K562 (cell line): ENCODE results near the gene DGCR2. TPM values are rescaled to one million over a fixed set of nuclear protein-coding genes. Genes with fewer than 3 reads are reported as not detected.

Experiments used
- ARHGAP35 ChIP-seq: fragments of 450-650 bp; IDR thresholded peaks from 2 replicates; pipeline ENCODE4 v1.6.1; 2018; ENCODE audit not compliant: partially characterized antibody
- E2F3 ChIP-seq: fragments of 250-450 bp; sonication (Bioruptor Pico); IDR thresholded peaks from 2 replicates; pipeline ENCODE4 v1.4.0; 2020; ENCODE audit warnings: mild to moderate bottlenecking
- GABPB1 ChIP-seq: sonication (generic); formaldehyde crosslinking; IDR thresholded peaks from 2 replicates; pipeline ENCODE4 v1.8.0; 2022; ENCODE audit warnings: mild to moderate bottlenecking, missing genetic modification reagents
- HDAC3 ChIP-seq: fragments of 450-650 bp; IDR thresholded peaks from 2 replicates; pipeline ENCODE4 v1.6.1; 2018; ENCODE audit warnings: borderline replicate concordance, mild to moderate bottlenecking, moderate library complexity; ENCODE audit not compliant: partially characterized antibody
- KDM4B ChIP-seq, 2 experiments: fragments of 450-650 bp in 1 of 2; sonication (generic) in 1 of 2; IDR thresholded peaks; 2 replicates each; pipeline ENCODE4 v1.6.1; 2016 to 2017; ENCODE audit warnings: borderline replicate concordance in 2 of 2, antibody characterized with exemption in 1 of 2, low read depth in 1 of 2, mild to moderate bottlenecking in 1 of 2
- KHSRP ChIP-seq: fragments of 450-650 bp; IDR thresholded peaks from 2 replicates; pipeline ENCODE4 v1.6.1; 2017
- MAZ ChIP-seq, 2 experiments: fragments of 450-650 bp in 1 of 2; sonication (generic) in 1 of 2; formaldehyde crosslinking; IDR thresholded peaks in 1 of 2; conservative IDR thresholded peaks in 1 of 2; 2 replicates each; pipeline versions ENCODE4 v1.4.0 to v1.5.0; 2020; ENCODE audit warnings: mild to moderate bottlenecking in 1 of 2, missing genetic modification reagents in 1 of 2
- NCOR1 ChIP-seq: fragments of 450-650 bp; IDR thresholded peaks from 2 replicates; pipeline ENCODE4 v1.6.1; 2016; ENCODE audit warnings: mild to moderate bottlenecking, moderate library complexity
- NFE2 ChIP-seq: IDR thresholded peaks from 2 replicates; pipeline ENCODE4 v1.6.1; 2014; ENCODE audit warnings: antibody characterized with exemption, low read depth
- ZBTB1 ChIP-seq: sonication (generic); formaldehyde crosslinking; IDR thresholded peaks from 2 replicates; pipeline ENCODE4 v1.8.1; 2023; ENCODE audit warnings: missing genetic modification reagents, low read depth, mild to moderate bottlenecking, borderline replicate concordance
- ZC3H4 ChIP-seq: sonication (generic); formaldehyde crosslinking; IDR thresholded peaks from 2 replicates; pipeline ENCODE4 v1.9.0; 2021; ENCODE audit warnings: missing genetic modification reagents, borderline replicate concordance
- ZFP1 ChIP-seq: fragments of 450-650 bp; formaldehyde crosslinking; IDR thresholded peaks from 2 replicates; pipeline ENCODE4 v1.4.0; 2020; ENCODE audit warnings: mild to moderate bottlenecking, mixed read lengths
- ZFP30 ChIP-seq: fragments of 250-450 bp; sonication (Bioruptor Pico); IDR thresholded peaks from 2 replicates; pipeline ENCODE4 v1.8.0; 2022; ENCODE audit warnings: moderate library complexity, mild to moderate bottlenecking, inconsistent platforms, borderline replicate concordance
- ZNF184 ChIP-seq: sonication (generic); formaldehyde crosslinking; IDR thresholded peaks from 2 replicates; pipeline ENCODE4 v1.5.0; 2020; ENCODE audit warnings: missing genetic modification reagents
- ZNF212 ChIP-seq: fragments of 450-650 bp; formaldehyde crosslinking; IDR thresholded peaks from 2 replicates; pipeline ENCODE4 v1.4.0; 2020; ENCODE audit warnings: mild to moderate bottlenecking
- ZNF324 ChIP-seq: fragments of 250-450 bp; sonication (Bioruptor Pico); IDR thresholded peaks from 2 replicates; pipeline ENCODE4 v1.4.0; 2020; ENCODE audit warnings: mild to moderate bottlenecking
- ZNF354B ChIP-seq: fragments of 250-450 bp; sonication (Bioruptor Pico); IDR thresholded peaks from 2 replicates; pipeline ENCODE4 v1.4.0; 2020
- ZNF445 ChIP-seq: fragments of 250-450 bp; sonication (Bioruptor Pico); IDR thresholded peaks from 2 replicates; pipeline ENCODE4 v1.4.0; 2020; ENCODE audit warnings: low read depth, mild to moderate bottlenecking, moderate library complexity
- ZNF76 ChIP-seq: fragments of 250-450 bp; sonication (Bioruptor Pico); IDR thresholded peaks from 2 replicates; pipeline ENCODE4 v1.4.0; 2020; ENCODE audit warnings: mild to moderate bottlenecking, moderate library complexity, borderline replicate concordance
- polyA plus RNA-seq, 8 experiments: library from polyadenylated mRNA; depleted of rRNA in 4 of 8; stranded (reverse) in 5 of 8; unstranded in 3 of 8; fragments of >200 nt; fragmentation: Nextera tagmentation in 2 of 8; fragmentation: Illumina TruSeq in 1 of 8; extraction: Ambion mirVana in 2 of 8; extraction: Trizol in 1 of 8; gene quantifications; 2 replicates each; pipeline versions ENCODE4 v1.2.1 to v1.2.3, GENCODE V29; 2011 to 2014; ENCODE audit warnings: inconsistent platforms in 1 of 8, missing spikeins in 1 of 8
- total RNA-seq, 7 experiments: library from RNA; depleted of rRNA in 6 of 7; stranded (reverse); fragments of >200 nt in 6 of 7; fragmentation: Illumina TruSeq in 2 of 7; extraction: Trizol in 2 of 7; gene quantifications; 2 replicates each; pipeline versions ENCODE4 v1.2.1 to v1.2.3, GENCODE V29; 2011 to 2021; ENCODE audit warnings: low replicate concordance in 1 of 7
- TF ChIP-seq, protein P1 (sequence below): sonication (generic); formaldehyde crosslinking; IDR thresholded peaks from 2 replicates; pipeline ENCODE4 v1.8.0; 2022; ENCODE audit warnings: mild to moderate bottlenecking, missing genetic modification reagents, borderline replicate concordance
- TF ChIP-seq, protein P2 (sequence below): sonication (generic); formaldehyde crosslinking; IDR thresholded peaks from 2 replicates; pipeline ENCODE4 v1.8.0; 2023; ENCODE audit warnings: mild to moderate bottlenecking, missing genetic modification reagents
- TF ChIP-seq, protein P3 (sequence below): fragments of 450-650 bp; conservative IDR thresholded peaks from 2 replicates; pipeline ENCODE4 v1.6.1; 2016; ENCODE audit warnings: missing genetic modification characterization, low read depth, mild to moderate bottlenecking, control low read depth, missing compliant biosample characterization

DGCR2 gene
- total and polyA plus RNA-seq, 9 of the 15 experiments (the other 6 are each of a cell fraction or from before 2014, with no cell fraction given) = 0.69 to 101 (median 56.4) TPM

DNA sequence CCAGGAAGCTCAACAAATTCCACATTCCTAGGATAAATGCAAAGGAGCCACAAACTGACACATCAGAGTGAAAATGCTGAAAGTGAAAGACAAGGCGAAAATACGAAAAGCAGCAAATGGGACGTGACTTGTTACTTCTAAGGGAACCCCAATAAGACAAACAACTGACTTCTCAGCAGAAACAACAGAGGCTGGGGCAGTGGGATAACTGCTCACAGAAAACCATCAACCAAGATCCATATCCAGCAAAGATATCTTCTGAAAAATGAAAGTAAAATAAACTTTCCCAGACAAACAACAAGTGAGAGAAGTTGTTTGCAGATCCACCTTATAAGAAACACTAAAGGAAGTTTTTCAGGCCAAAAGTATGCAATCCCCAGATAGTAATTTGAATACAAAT, 72.1 kb downstream of the DGCR2 start (continued):
- TF ChIP-seq, protein P1, sequence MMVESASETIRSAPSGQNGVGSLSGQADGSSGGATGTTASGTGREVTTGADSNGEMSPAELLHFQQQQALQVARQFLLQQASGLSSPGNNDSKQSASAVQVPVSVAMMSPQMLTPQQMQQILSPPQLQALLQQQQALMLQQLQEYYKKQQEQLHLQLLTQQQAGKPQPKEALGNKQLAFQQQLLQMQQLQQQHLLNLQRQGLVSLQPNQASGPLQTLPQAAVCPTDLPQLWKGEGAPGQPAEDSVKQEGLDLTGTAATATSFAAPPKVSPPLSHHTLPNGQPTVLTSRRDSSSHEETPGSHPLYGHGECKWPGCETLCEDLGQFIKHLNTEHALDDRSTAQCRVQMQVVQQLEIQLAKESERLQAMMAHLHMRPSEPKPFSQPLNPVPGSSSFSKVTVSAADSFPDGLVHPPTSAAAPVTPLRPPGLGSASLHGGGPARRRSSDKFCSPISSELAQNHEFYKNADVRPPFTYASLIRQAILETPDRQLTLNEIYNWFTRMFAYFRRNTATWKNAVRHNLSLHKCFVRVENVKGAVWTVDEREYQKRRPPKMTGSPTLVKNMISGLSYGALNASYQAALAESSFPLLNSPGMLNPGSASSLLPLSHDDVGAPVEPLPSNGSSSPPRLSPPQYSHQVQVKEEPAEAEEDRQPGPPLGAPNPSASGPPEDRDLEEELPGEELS (CRISPR knock-in tag) = 0 out of 2 replicates have a peak, but pooled peaks have one; percentile 22
- TF ChIP-seq ZNF354B (CRISPR knock-in tag) (0 out of 2 replicates have a peak, but pooled peaks have one; percentile 29), NCOR1 (no peak), ZC3H4 (CRISPR knock-in tag) (no peak), ZNF212 (CRISPR knock-in tag) (0 out of 2 replicates have a peak, but pooled peaks have one; percentile 24), E2F3 (CRISPR knock-in tag) (no peak), GABPB1 (CRISPR knock-in tag) (no peak), ZBTB1 (CRISPR knock-in tag) (no peak), HDAC3 (no peak), MAZ (CRISPR knock-in tag; conservative IDR thresholded peaks at IDR 0.05 in 1 of 2, IDR thresholded peaks at IDR 0.05 in 1 of 2) (no peak), ZFP30 (CRISPR knock-in tag) (no peak), ZNF324 (CRISPR knock-in tag) (no peak), ARHGAP35 (no peak), ZNF76 (CRISPR knock-in tag) (no peak), ZFP1 (CRISPR knock-in tag) (0 out of 2 replicates have a peak, but pooled peaks have one; percentile 17), ZNF184 (CRISPR knock-in tag) (no peak), ZNF445 (CRISPR knock-in tag) (no peak), KDM4B (IDR thresholded peaks at IDR 0.05; ENCODE audit: borderline replicate concordance in 2 of 2, low read depth in 1 of 2) (no peak), KHSRP (no peak), NFE2 (no peak)
- TF ChIP-seq, protein P2, sequence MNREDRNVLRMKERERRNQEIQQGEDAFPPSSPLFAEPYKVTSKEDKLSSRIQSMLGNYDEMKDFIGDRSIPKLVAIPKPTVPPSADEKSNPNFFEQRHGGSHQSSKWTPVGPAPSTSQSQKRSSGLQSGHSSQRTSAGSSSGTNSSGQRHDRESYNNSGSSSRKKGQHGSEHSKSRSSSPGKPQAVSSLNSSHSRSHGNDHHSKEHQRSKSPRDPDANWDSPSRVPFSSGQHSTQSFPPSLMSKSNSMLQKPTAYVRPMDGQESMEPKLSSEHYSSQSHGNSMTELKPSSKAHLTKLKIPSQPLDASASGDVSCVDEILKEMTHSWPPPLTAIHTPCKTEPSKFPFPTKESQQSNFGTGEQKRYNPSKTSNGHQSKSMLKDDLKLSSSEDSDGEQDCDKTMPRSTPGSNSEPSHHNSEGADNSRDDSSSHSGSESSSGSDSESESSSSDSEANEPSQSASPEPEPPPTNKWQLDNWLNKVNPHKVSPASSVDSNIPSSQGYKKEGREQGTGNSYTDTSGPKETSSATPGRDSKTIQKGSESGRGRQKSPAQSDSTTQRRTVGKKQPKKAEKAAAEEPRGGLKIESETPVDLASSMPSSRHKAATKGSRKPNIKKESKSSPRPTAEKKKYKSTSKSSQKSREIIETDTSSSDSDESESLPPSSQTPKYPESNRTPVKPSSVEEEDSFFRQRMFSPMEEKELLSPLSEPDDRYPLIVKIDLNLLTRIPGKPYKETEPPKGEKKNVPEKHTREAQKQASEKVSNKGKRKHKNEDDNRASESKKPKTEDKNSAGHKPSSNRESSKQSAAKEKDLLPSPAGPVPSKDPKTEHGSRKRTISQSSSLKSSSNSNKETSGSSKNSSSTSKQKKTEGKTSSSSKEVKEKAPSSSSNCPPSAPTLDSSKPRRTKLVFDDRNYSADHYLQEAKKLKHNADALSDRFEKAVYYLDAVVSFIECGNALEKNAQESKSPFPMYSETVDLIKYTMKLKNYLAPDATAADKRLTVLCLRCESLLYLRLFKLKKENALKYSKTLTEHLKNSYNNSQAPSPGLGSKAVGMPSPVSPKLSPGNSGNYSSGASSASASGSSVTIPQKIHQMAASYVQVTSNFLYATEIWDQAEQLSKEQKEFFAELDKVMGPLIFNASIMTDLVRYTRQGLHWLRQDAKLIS (CRISPR knock-in tag) = no peak
- TF ChIP-seq, protein P3, sequence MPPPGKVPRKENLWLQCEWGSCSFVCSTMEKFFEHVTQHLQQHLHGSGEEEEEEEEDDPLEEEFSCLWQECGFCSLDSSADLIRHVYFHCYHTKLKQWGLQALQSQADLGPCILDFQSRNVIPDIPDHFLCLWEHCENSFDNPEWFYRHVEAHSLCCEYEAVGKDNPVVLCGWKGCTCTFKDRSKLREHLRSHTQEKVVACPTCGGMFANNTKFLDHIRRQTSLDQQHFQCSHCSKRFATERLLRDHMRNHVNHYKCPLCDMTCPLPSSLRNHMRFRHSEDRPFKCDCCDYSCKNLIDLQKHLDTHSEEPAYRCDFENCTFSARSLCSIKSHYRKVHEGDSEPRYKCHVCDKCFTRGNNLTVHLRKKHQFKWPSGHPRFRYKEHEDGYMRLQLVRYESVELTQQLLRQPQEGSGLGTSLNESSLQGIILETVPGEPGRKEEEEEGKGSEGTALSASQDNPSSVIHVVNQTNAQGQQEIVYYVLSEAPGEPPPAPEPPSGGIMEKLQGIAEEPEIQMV (tag) = no peak
